ENCODE measurements around the gene TRDN.
"Not testable (repeated sequence)": the region's sequence is repeated elsewhere in the genome, so short reads cannot be mapped to it uniquely, and the experiment has no call there.

Gene TRDN

GRCh38 chr6:123562677-123563076 lies 74.1 kb downstream of the TRDN start:
- DNase-seq (ENCODE audit: low spot score): no peak

GRCh38 chr6:123562264-123562663 lies 74.5 kb downstream of the TRDN start:
- no peak for DNase-seq (ENCODE audit: low spot score)

- DNase-seq (ENCODE audit: low spot score): not testable (repeated sequence)
These were observed 76.9 kb downstream of the TRDN start for GRCh38 chr6:123559816-123560215.

- DNase-seq (ENCODE audit: low spot score): not testable (repeated sequence)
These were observed 79.3 kb downstream of the TRDN start for GRCh38 chr6:123557474-123557873.

- no peak for DNase-seq (ENCODE audit: low spot score)
These were observed 84.6 kb downstream of the TRDN start for GRCh38 chr6:123551939-123552707.

GRCh38 chr6:123550052-123550617 lies 86.6 kb downstream of the TRDN start:
- DNase-seq (ENCODE audit: low spot score): no peak

- no peak for DNase-seq (ENCODE audit: low spot score)
These were observed 87.3 kb downstream of the TRDN start for GRCh38 chr6:123549476-123549875.

GRCh38 chr6:123547216-123547978 lies 89.4 kb downstream of the TRDN start:
- no peak for DNase-seq (ENCODE audit: low spot score)

GRCh38 chr6:123546537-123546936 lies 90.2 kb downstream of the TRDN start:
- no peak for DNase-seq (ENCODE audit: low spot score)

- DNase-seq (ENCODE audit: low spot score): no peak
These were observed 95.3 kb downstream of the TRDN start for GRCh38 chr6:123541462-123541861.

GRCh38 chr6:123533862-123534648 lies 102.7 kb downstream of the TRDN start:
- no peak for DNase-seq (ENCODE audit: low spot score)

- no peak for DNase-seq (ENCODE audit: low spot score)
These were observed 106.9 kb downstream of the TRDN start for GRCh38 chr6:123529843-123530242.

- DNase-seq (ENCODE audit: low spot score): no peak
These were observed 107.7 kb downstream of the TRDN start for GRCh38 chr6:123529058-123529457.

- no peak for DNase-seq (ENCODE audit: low spot score)
These were observed 109.3 kb downstream of the TRDN start for GRCh38 chr6:123527406-123527805.

GRCh38 chr6:123526128-123526527 lies 110.6 kb downstream of the TRDN start:
- DNase-seq (ENCODE audit: low spot score): no peak

- no peak for DNase-seq (ENCODE audit: low spot score)
These were observed 112.0 kb downstream of the TRDN start for GRCh38 chr6:123524781-123525180.

- DNase-seq (ENCODE audit: low spot score): no peak
These were observed 116.5 kb downstream of the TRDN start for GRCh38 chr6:123520217-123520616.

- no peak for DNase-seq (ENCODE audit: low spot score)
These were observed 117.6 kb downstream of the TRDN start for GRCh38 chr6:123519189-123519505.

- DNase-seq (ENCODE audit: low spot score): no peak
These were observed 118.1 kb downstream of the TRDN start for GRCh38 chr6:123518441-123519188.

- no peak for DNase-seq (ENCODE audit: low spot score)
These were observed 121.0 kb downstream of the TRDN start for GRCh38 chr6:123515715-123516114.

- no peak for DNase-seq (ENCODE audit: low spot score)
These were observed 127.6 kb downstream of the TRDN start for GRCh38 chr6:123509112-123509511.

- no peak for DNase-seq (ENCODE audit: low spot score)
These were observed 128.5 kb downstream of the TRDN start for GRCh38 chr6:123508290-123508689.
